Left kidney (tissue), 8 donors: ENCODE data around the gene SPINT1. TPM values are rescaled to one million over a fixed set of nuclear protein-coding genes. Genes with fewer than 3 reads are reported as not detected.

ENCODE experiments used
- DNase-seq: peaks from one replicate; pipeline ENCODE4 v3.0.0-alpha.2; 2013
- long read RNA-seq, 8 donors: transcript quantifications; one replicate each; lab custom pipeline, GENCODE V29; 2026
- polyA plus RNA-seq: library from polyadenylated mRNA; unstranded; fragments of 120-200 nt; gene quantifications from one replicate; pipeline ENCODE4 v1.2.1, GENCODE V29; 2013; ENCODE audit not compliant: insufficient read length

Gene SPINT1
- polyA plus RNA-seq: 66.7 TPM
- long read RNA-seq, donor 1, transcript SPINT1-202 (11 exons, 2,456 nt): minor isoform, 5 of 60 reads
- long read RNA-seq, donor 1, transcript SPINT1-201 (11 exons, 3,056 nt): major isoform, 6 of 60 reads
- long read RNA-seq, donor 1, partial matches to known transcripts: 35 of 60 reads
- long read RNA-seq, donor 1, other reads (novel, unspliced or antisense): 12 of 60 reads
- long read RNA-seq, donor 2, partial matches to known transcripts: 11 of 20 reads
- long read RNA-seq, donor 2, other reads (novel, unspliced or antisense): 0 of 20 reads
- long read RNA-seq, donor 3, partial matches to known transcripts: 0 of 5 reads
- long read RNA-seq, donor 3, other reads (novel, unspliced or antisense): 0 of 5 reads
- long read RNA-seq, donor 4, partial matches to known transcripts: 0 of 1 reads
- long read RNA-seq, donor 4, other reads (novel, unspliced or antisense): 0 of 1 reads
- long read RNA-seq, donor 5, partial matches to known transcripts: 5 of 10 reads
- long read RNA-seq, donor 5, other reads (novel, unspliced or antisense): 0 of 10 reads
- long read RNA-seq, donor 6, partial matches to known transcripts: 0 of 6 reads
- long read RNA-seq, donor 6, other reads (novel, unspliced or antisense): 0 of 6 reads
- long read RNA-seq, donor 7, transcript SPINT1-201 (11 exons, 3,056 nt): minor isoform, 6 of 33 reads
- long read RNA-seq, donor 7, transcript SPINT1-202 (11 exons, 2,456 nt): major isoform, 7 of 33 reads
- long read RNA-seq, donor 7, partial matches to known transcripts: 17 of 33 reads
- long read RNA-seq, donor 7, other reads (novel, unspliced or antisense): 0 of 33 reads
- long read RNA-seq, donor 8, partial matches to known transcripts: 0 of 18 reads
- long read RNA-seq, donor 8, other reads (novel, unspliced or antisense): 12 of 18 reads

GRCh38 chr15:40843885-40844695, at the start of gene SPINT1:
SPINT1 (plus strand) TSS chr15:40844048; CDS start chr15:40844555, 507 bp downstream.
- DNase-seq: no peak

GRCh38 chr15:40796041-40796440, 47.8 kb upstream of the SPINT1 start:
- DNase-seq: no peak

- DNase-seq: no peak
Observed at GRCh38 chr15:40796512-40796911, 47.3 kb upstream of the SPINT1 start.

GRCh38 chr15:40799523-40799922, 44.3 kb upstream of the SPINT1 start:
- no peak for DNase-seq

- no peak for DNase-seq
Observed at GRCh38 chr15:40803076-40803475, 40.8 kb upstream of the SPINT1 start.

- DNase-seq: no peak
Observed at GRCh38 chr15:40803688-40804087, 40.2 kb upstream of the SPINT1 start.

- DNase-seq: no peak
Observed at GRCh38 chr15:40806672-40807027, 37.2 kb upstream of the SPINT1 start.

GRCh38 chr15:40807028-40807887, 36.6 kb upstream of the SPINT1 start, which contains the start of the genes DNAJC17 and ZFYVE19:
DNAJC17 (minus strand) TSS chr15:40807473; CDS start chr15:40807446, 27 bp downstream.
ZFYVE19 (plus strand) TSS chr15:40807089; CDS start chr15:40807590, 501 bp downstream.
- DNase-seq: peak; percentile 97

- DNase-seq: no peak
Observed at GRCh38 chr15:40807888-40808461, 35.9 kb upstream of the SPINT1 start.

- no peak for DNase-seq
Observed at GRCh38 chr15:40808861-40809450, 34.9 kb upstream of the SPINT1 start.

- no peak for DNase-seq
Observed at GRCh38 chr15:40812721-40813425, 31.0 kb upstream of the SPINT1 start.

- DNase-seq: peak; percentile 35
Observed at GRCh38 chr15:40815042-40815698, 28.7 kb upstream of the SPINT1 start.

GRCh38 chr15:40819048-40819447, 24.8 kb upstream of the SPINT1 start:
- no peak for DNase-seq

GRCh38 chr15:40821195-40821594, 22.7 kb upstream of the SPINT1 start:
- no peak for DNase-seq

GRCh38 chr15:40823572-40824343, 20.1 kb upstream of the SPINT1 start:
- no peak for DNase-seq

- DNase-seq: no peak
Observed at GRCh38 chr15:40825661-40826422, 18.0 kb upstream of the SPINT1 start.

GRCh38 chr15:40826423-40827075, 17.3 kb upstream of the SPINT1 start:
- DNase-seq: no peak
